ENCODE measurements around the gene LCN1.

The LCN1 gene

GRCh38 chr9:135574943-135575342 is 53.7 kb downstream of the LCN1 start:
- DNase-seq, result no peak

Measured in stimulated activated CD4-positive, alpha-beta T cell treated with anti-CD3 and anti-CD28 coated beads, Interleukin-12 subunit alpha, Interleukin-12 subunit beta, amount 100 ng/mL, for 4 hours (primary cell).